ENCODE data around the gene ACTL8. TPM values are rescaled to one million over a fixed set of nuclear protein-coding genes. Genes with fewer than 3 reads are reported as not detected.

ACTL8 gene
- total RNA-seq, 1 donor from 2014 or later, result not detected

DNA sequence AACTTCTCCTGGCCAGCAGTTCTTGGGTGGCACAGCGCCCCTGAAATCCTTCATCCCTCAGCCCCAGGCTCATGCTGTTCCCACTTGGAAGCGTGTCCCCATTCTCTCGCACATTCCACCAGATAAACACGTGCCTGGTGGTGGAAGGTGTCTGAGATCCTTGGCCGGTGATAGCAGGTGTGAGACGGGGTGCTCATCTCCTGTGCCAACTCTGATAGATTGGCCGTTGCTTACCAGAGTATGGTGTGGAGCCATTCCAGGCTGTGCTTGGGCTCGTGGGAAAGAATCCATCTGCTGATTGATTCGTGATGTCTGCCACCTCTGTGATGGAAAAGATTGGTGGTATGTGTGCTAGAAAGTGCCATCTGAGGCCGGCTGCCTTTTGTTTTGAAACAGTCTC lies 22.2 kb downstream of the ACTL8 start:
- H3K4me3 Mint-ChIP-seq (ENCODE audit: unreplicated experiment), result no peak overlapping the region
- DNase-seq, result no peak

DNA sequence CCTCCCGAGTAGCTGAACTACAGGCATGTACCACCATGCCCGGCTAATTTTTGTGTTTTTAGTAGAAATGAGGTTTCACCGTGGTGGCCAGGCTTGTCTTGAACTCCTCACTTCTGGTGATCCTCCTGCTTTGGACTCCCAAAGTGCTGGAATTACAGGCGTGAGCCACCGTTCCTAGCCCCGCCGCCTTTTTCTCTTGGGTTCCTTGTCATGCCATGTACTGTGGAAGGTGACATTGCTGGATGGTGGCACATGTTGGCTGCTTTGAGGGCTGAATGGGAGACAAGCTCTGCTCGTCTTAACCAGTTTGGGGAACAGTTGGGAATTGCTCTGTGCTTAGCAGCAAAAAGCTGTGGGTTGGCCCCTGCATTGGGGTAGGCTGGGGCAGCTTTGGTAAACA lies 22.7 kb downstream of the ACTL8 start:
- H3K9me3 Mint-ChIP-seq (ENCODE audit: unreplicated experiment), result peaks cover 9% of the 10 kb centered on the region
- H3K27ac Mint-ChIP-seq (ENCODE audit: unreplicated experiment), result no peak overlapping the region
- TF ChIP-seq, protein P1, sequence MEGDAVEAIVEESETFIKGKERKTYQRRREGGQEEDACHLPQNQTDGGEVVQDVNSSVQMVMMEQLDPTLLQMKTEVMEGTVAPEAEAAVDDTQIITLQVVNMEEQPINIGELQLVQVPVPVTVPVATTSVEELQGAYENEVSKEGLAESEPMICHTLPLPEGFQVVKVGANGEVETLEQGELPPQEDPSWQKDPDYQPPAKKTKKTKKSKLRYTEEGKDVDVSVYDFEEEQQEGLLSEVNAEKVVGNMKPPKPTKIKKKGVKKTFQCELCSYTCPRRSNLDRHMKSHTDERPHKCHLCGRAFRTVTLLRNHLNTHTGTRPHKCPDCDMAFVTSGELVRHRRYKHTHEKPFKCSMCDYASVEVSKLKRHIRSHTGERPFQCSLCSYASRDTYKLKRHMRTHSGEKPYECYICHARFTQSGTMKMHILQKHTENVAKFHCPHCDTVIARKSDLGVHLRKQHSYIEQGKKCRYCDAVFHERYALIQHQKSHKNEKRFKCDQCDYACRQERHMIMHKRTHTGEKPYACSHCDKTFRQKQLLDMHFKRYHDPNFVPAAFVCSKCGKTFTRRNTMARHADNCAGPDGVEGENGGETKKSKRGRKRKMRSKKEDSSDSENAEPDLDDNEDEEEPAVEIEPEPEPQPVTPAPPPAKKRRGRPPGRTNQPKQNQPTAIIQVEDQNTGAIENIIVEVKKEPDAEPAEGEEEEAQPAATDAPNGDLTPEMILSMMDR (IDR thresholded peaks at IDR 0.05; ENCODE audit: partially characterized antibody, unreplicated experiment), result no peak
- peaks cover 14% of the 10 kb centered on the region for H3K4me1 Mint-ChIP-seq (ENCODE audit: low read depth, unreplicated experiment)
- H3K27me3 Mint-ChIP-seq (ENCODE audit: unreplicated experiment), result peaks cover 5% of the 10 kb centered on the region
- H3K4me3 Mint-ChIP-seq (ENCODE audit: unreplicated experiment), result no peak overlapping the region
- DNase-seq, result no peak
- H3K36me3 Mint-ChIP-seq (ENCODE audit: unreplicated experiment), result peaks cover 5% of the 10 kb centered on the region

More for the DNA sequence above, 22.2 kb downstream of the ACTL8 start:
- peaks cover 9% of the 10 kb centered on the region for H3K9me3 Mint-ChIP-seq (ENCODE audit: unreplicated experiment)
- peaks cover 14% of the 10 kb centered on the region for H3K4me1 Mint-ChIP-seq (ENCODE audit: low read depth, unreplicated experiment)
- H3K27me3 Mint-ChIP-seq (ENCODE audit: unreplicated experiment), result peaks cover 5% of the 10 kb centered on the region
- H3K27ac Mint-ChIP-seq (ENCODE audit: unreplicated experiment), result no peak overlapping the region
- TF ChIP-seq, protein P1 (IDR thresholded peaks at IDR 0.05; ENCODE audit: partially characterized antibody, unreplicated experiment), result no peak
- peaks cover 5% of the 10 kb centered on the region for H3K36me3 Mint-ChIP-seq (ENCODE audit: unreplicated experiment)

DNA sequence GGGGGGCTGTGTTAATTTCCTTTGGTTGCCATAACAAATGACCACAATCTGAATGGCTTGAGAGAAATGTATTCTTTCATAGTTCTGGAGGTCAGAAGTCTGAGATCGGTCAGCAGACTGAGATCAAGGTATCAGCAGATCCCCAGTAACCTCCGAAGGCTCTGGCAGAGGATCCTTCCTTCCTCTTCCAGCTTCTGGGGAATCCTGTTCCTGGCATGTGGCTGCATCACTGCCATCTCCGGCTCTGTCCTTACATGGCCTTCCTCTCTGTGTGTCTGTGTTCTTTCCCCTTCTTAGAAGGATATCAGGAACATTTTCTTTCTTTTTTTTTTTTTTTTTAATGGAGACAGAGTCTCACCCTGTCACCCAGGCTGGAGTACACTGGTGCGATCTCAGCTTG lies 25.8 kb downstream of the ACTL8 start:
- no peak for DNase-seq
- Mint-ChIP-seq H3K4me3 (ENCODE audit: unreplicated experiment) (no peak overlapping the region), H3K4me1 (ENCODE audit: low read depth, unreplicated experiment) (peaks cover 5% of the 10 kb centered on the region), H3K36me3 (ENCODE audit: unreplicated experiment) (peaks cover 5% of the 10 kb centered on the region), H3K9me3 (ENCODE audit: unreplicated experiment) (peaks cover 7% of the 10 kb centered on the region), H3K27me3 (ENCODE audit: unreplicated experiment) (peaks cover 4% of the 10 kb centered on the region), H3K27ac (ENCODE audit: unreplicated experiment) (no peak overlapping the region)
- TF ChIP-seq, protein P1 (IDR thresholded peaks at IDR 0.05; ENCODE audit: partially characterized antibody, unreplicated experiment), result no peak

DNA sequence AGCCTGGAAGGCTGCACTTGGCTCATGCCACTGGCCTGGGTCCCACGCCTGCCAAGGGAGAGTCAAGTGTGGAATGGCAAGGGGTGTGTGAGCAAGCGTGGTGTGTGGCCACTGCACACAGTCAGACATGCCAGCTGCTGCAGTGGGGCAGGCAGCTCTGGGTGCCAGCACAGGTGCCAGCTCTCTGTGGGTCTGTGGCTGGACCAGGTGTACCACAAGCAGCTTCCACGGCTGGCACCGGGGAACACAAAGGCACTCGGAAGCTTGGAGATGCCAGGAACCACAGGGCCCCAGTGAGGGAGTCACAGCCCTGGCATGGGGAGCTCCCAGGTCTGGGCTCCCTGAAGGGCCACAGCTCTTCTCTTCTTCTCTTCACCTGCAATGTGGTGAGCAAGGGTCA lies 34.8 kb downstream of the ACTL8 start:
- peaks cover 12% of the 10 kb centered on the region for H3K36me3 Mint-ChIP-seq (ENCODE audit: unreplicated experiment)
- no peak for DNase-seq
- TF ChIP-seq, protein P1 (IDR thresholded peaks at IDR 0.05; ENCODE audit: partially characterized antibody, unreplicated experiment), result no peak
- peaks cover 4% of the 10 kb centered on the region for H3K4me1 Mint-ChIP-seq (ENCODE audit: low read depth, unreplicated experiment)
- H3K27ac Mint-ChIP-seq (ENCODE audit: unreplicated experiment), result no peak overlapping the region
- no peak overlapping the region for H3K4me3 Mint-ChIP-seq (ENCODE audit: unreplicated experiment)
- peaks cover 1% of the 10 kb centered on the region for H3K9me3 Mint-ChIP-seq (ENCODE audit: unreplicated experiment)
- peaks cover 2% of the 10 kb centered on the region for H3K27me3 Mint-ChIP-seq (ENCODE audit: unreplicated experiment)

DNA sequence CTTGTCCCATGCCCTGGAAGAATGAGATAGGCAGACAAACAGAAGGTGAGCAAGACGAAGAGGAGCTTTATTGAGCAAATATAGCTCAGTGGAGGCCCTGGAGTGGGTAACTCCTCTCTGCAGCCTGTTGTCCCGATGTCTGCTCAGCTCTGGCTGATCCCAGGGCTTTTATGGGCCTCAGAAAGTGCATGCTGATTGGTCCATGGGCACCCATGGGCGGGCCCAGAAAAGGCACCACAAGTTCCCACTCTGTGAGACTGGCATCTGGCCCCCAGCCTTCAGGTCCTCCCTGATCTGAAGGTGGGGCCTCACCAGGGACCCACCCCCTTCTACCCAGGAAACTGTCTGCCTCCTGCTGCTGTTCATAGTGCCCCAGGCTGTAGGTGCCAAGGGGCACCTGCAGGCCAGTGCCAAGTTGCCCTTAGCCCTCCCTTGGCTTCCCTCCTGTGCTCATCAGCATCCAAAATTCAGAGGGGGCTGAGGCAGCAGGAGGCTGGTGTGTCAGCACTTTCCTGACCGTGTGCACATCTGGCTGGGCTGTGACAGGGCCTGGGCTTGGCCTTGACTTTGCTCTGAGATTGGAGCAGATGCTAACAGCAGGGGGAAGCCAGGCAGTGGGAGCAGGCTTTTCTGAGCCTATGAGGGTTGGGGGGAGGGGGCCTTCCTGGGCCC lies 35.4 kb downstream of the ACTL8 start:
- peaks cover 2% of the 10 kb centered on the region for H3K27me3 Mint-ChIP-seq (ENCODE audit: unreplicated experiment)
- H3K27ac Mint-ChIP-seq (ENCODE audit: unreplicated experiment), result no peak overlapping the region
- TF ChIP-seq, protein P1 (IDR thresholded peaks at IDR 0.05; ENCODE audit: partially characterized antibody, unreplicated experiment), result no peak
- H3K36me3 Mint-ChIP-seq (ENCODE audit: unreplicated experiment), result peaks cover 12% of the 10 kb centered on the region
- DNase-seq, result no peak
- peaks cover 1% of the 10 kb centered on the region for H3K9me3 Mint-ChIP-seq (ENCODE audit: unreplicated experiment)
- no peak overlapping the region for H3K4me3 Mint-ChIP-seq (ENCODE audit: unreplicated experiment)
- H3K4me1 Mint-ChIP-seq (ENCODE audit: low read depth, unreplicated experiment), result peaks cover 7% of the 10 kb centered on the region
